T-helper 1 cell treated with Interleukin-12 subunit alpha and Interleukin-12 subunit beta and Interleukin-4 antibody, amounts not matched to agents 30 μg/mL and 1 μg/mL, for 36 hours (primary cell): ENCODE results near the gene UNC13B.

Experiments used
- H3K27ac Mint-ChIP-seq: one replicate; pipeline ENCODE4 v1.8.0; 2021; ENCODE audit warnings: mild to moderate bottlenecking, mixed read lengths
- H3K27me3 Mint-ChIP-seq: one replicate; pipeline ENCODE4 v1.8.0; 2021; ENCODE audit warnings: low read depth, mixed read lengths
- H3K36me3 Mint-ChIP-seq: one replicate; pipeline ENCODE4 v1.8.0; 2021; ENCODE audit warnings: low read depth, mixed read lengths
- H3K4me1 Mint-ChIP-seq: one replicate; pipeline ENCODE4 v1.8.0; 2021; ENCODE audit warnings: low read depth, mixed read lengths
- H3K4me3 Mint-ChIP-seq: one replicate; pipeline ENCODE4 v1.8.0; 2021; ENCODE audit warnings: mild to moderate bottlenecking, moderate library complexity, mixed read lengths
- H3K9me3 Mint-ChIP-seq: one replicate; pipeline ENCODE4 v1.8.0; 2021; ENCODE audit warnings: mixed read lengths

Gene UNC13B

DNA sequence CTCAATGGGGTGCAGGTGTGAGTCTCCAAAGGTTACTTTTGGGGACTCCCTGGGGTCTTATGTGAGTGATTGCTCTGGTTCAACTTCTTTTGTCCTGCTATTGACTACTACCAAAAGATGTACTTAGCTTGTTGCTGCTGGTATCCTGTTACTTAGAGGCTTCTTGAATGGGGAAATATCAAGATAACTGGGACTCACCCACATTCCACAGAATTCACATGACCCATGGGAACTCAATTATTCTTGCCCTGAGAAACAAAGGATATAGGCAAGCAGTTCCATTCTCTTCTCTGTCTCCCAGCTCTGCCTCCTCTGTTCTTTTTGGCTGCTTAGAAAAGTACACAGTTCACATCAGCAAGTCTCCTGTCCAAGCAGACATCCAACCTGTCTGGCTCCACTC is 105.9 kb downstream of the UNC13B start:
- no peaks in the 10 kb centered on the region for H3K36me3 Mint-ChIP-seq
- H3K9me3 Mint-ChIP-seq: no peaks in the 10 kb centered on the region
- H3K4me1 Mint-ChIP-seq: no peaks in the 10 kb centered on the region
- no peaks in the 10 kb centered on the region for H3K27me3 Mint-ChIP-seq
- no peak overlapping the region for H3K4me3 Mint-ChIP-seq
- H3K27ac Mint-ChIP-seq: no peak overlapping the region

DNA sequence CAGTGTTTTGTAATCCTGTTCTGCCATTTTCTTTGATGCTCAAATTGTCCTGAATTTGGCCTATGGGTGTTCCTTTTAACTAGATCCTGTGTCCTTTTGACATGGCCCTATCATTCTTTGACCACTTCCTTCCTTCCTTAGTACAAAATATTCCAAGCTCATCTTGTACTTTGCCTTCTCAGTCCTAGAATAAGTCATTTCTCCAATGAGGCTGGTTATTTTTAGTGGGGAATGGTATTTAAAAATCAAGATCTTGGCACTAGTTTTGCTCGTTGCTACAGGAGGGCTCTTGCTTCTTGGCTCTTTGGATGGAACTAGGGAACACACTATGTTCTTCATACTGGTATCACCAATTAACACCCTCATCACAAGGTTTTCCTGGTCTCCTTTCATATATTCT is 108.1 kb downstream of the UNC13B start:
- Mint-ChIP-seq H3K36me3 (no peaks in the 10 kb centered on the region), H3K27ac (no peak overlapping the region), H3K27me3 (no peaks in the 10 kb centered on the region), H3K4me1 (no peaks in the 10 kb centered on the region), H3K4me3 (no peak overlapping the region), H3K9me3 (no peaks in the 10 kb centered on the region)

DNA sequence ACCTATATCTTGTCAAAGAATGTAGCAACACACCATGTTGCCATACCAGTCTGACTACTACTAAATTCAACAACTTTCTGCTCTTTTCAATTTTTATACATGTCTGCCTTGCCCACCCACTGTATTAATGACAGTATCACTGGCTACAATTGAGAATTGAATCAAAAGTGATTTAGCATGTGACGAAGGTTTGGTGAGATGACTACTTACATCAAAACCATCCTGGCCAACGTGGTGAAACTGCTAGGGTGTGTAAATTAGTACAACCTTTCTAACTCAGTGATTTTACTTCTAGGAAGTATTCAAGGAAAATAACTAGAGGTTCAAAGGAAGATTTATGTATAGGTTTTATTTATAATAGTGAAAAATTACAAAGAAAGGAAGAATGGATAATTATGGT is 109.8 kb downstream of the UNC13B start:
- peaks cover 5% of the 10 kb centered on the region for H3K4me1 Mint-ChIP-seq
- H3K9me3 Mint-ChIP-seq: no peaks in the 10 kb centered on the region
- H3K4me3 Mint-ChIP-seq: no peak overlapping the region
- H3K27me3 Mint-ChIP-seq: no peaks in the 10 kb centered on the region
- H3K36me3 Mint-ChIP-seq: no peaks in the 10 kb centered on the region
- no peak overlapping the region for H3K27ac Mint-ChIP-seq

DNA sequence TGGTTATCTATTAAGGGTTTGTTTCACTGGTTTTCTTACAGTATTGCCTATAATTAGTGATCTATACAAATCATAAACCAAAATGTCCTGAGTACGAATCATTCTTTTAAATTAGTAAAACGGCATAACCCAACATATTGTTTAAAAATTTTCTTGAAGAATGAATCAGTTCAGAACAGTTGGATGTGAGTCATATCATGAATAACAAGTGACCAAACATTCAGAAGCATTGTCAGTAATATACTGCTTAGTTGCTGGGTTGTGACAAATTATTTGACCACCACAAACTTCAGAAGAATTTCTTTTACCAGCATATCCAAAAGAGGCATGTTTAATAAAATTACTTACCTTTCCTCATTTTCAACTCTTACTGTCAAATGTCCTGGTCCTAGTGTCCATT is 111.2 kb downstream of the UNC13B start:
- Mint-ChIP-seq H3K27ac (no peak overlapping the region), H3K9me3 (no peaks in the 10 kb centered on the region), H3K4me3 (no peak overlapping the region), H3K36me3 (no peaks in the 10 kb centered on the region), H3K4me1 (peaks cover 8% of the 10 kb centered on the region), H3K27me3 (no peaks in the 10 kb centered on the region)

DNA sequence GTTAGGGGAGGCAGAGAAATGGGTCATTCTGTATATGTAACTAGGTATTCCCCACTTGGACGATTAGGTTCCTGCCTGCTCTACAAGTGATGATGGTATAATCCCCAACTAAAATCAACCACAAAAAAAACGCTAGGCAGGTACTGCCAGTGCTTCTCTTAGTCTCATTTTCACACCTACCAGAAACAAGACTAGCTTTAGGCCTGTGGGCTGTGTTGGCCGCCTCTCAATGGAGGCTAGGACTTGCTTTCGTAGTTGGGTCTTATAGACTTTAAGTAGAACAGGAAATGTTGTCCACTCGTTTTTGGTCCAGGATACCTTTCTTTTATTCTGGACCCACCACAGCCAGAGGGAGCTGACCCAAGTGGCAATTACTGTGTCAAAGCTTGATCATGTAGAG is 111.8 kb downstream of the UNC13B start:
- Mint-ChIP-seq H3K27ac (no peak overlapping the region), H3K4me3 (no peak overlapping the region), H3K36me3 (no peaks in the 10 kb centered on the region), H3K9me3 (no peaks in the 10 kb centered on the region), H3K27me3 (no peaks in the 10 kb centered on the region), H3K4me1 (peaks cover 8% of the 10 kb centered on the region)

DNA sequence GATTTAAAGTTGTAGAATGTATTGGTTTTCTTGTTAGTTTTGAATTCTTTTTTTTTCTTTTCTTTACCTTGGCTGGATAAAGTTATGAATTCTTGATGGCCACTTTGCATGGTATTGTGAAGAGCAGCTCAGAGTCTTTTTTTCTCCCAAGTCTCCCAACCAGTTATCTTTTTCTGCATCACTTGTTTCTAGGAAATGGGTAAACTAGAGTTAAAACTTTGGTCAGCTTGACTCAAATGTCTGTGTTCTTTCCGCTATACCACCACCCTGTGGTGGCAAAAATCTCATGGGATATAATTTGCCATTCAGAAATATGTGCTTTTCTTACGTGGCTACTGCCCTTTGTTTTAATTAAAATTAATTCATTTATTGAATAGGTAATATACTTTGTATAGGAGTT is 113.2 kb downstream of the UNC13B start:
- no peak overlapping the region for H3K4me3 Mint-ChIP-seq
- H3K36me3 Mint-ChIP-seq: no peaks in the 10 kb centered on the region
- H3K27me3 Mint-ChIP-seq: no peaks in the 10 kb centered on the region
- H3K4me1 Mint-ChIP-seq: peaks cover 8% of the 10 kb centered on the region
- no peaks in the 10 kb centered on the region for H3K9me3 Mint-ChIP-seq
- H3K27ac Mint-ChIP-seq: no peak overlapping the region

DNA sequence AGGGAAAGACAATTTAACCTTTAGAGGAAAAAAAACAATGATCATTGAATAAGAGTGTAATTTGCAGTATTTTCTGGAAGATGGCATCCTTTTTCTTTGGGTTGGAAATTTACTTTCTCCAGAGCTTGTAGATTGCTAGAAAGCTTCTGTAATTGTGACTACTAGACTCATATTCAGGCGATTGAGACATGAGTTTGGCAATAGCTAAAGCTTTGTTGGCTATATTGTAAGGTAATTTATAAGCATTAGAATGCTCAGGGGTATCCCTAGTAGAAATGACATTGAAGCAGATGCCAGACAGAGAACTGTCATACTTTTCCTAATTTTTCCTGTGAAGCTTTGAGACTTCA is 115.3 kb downstream of the UNC13B start:
- Mint-ChIP-seq H3K36me3 (no peaks in the 10 kb centered on the region), H3K4me3 (no peak overlapping the region), H3K27me3 (peaks cover 3% of the 10 kb centered on the region), H3K4me1 (peaks cover 8% of the 10 kb centered on the region), H3K27ac (no peak overlapping the region), H3K9me3 (no peaks in the 10 kb centered on the region)

DNA sequence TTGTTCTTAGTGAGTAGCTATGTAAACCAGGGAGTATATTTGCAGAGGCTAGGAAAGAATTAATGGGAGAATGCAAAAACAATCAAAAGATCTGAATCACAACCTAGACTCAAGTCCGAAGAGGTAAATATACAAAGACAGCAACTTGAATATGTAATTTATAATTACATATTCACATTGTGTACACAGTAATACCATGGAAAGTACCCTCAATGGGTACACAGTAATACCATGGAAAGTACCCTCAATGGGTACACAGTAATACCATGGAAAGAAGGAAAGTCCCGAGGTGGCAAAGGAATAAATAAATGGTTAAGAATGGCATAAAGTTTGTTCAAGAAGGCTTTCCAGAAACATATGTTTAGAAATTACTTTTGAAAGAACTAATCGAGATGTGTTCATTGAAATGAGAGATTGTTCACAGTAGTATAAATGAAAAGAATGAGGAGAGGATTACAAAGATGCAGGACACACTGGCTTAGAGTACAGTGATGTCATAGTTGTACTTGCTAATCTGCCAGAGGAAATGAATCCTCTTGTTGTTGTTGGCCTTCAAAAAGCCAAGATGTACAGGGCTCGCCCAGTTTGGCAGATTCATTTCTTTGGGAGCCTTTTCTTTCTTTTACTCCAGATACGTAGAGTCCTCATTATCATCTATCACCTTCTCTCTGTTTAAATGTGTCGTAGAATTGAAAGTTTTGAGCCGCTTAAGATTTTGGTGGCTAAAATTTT is 116.0 kb downstream of the UNC13B start:
- no peaks in the 10 kb centered on the region for H3K36me3 Mint-ChIP-seq
- peaks cover 8% of the 10 kb centered on the region for H3K4me1 Mint-ChIP-seq
- H3K9me3 Mint-ChIP-seq: no peaks in the 10 kb centered on the region
- H3K27me3 Mint-ChIP-seq: peaks cover 5% of the 10 kb centered on the region
- no peak overlapping the region for H3K27ac Mint-ChIP-seq
- no peak overlapping the region for H3K4me3 Mint-ChIP-seq

DNA sequence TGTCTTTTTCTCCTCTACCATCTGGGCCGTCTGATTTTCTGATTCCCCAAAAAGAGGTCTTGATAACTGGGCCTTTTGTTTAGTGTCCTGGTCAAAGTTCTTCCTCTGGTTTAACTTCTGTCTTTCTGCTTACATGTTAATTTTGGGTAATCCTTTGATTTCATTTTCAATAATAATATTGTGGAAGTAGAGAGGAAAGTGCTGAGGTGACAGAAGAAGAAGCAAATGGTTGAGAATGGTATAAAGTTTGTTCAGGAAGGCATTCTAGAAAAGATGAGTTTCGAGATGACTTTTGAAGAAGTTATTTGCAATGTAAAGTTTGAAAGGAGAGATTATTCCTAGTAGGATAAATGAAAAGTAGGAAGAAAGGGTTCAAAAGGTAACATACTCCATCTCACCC is 118.1 kb downstream of the UNC13B start:
- Mint-ChIP-seq H3K36me3 (no peaks in the 10 kb centered on the region), H3K4me3 (no peak overlapping the region), H3K27me3 (peaks cover 6% of the 10 kb centered on the region), H3K27ac (no peak overlapping the region), H3K9me3 (no peaks in the 10 kb centered on the region), H3K4me1 (peaks cover 8% of the 10 kb centered on the region)

DNA sequence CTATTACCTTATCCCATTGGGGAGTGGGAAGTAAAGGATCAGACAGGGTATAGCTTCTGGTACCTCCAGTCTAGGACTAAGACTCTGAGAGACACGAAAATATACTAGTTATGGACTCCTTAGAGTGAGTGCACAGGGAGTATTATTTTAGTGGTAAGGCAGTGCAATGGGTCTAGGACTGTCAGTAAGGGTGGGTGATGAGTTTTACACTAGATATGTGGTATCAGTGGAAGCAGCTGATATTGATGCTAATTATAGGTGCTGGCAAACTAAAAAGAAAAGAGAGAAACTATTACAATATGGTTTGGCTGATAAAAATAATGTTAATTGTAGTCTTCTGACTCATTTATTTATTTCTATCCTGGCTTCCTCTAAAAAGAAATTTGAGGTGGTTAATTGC is 118.6 kb downstream of the UNC13B start:
- peaks cover 6% of the 10 kb centered on the region for H3K27me3 Mint-ChIP-seq
- no peaks in the 10 kb centered on the region for H3K9me3 Mint-ChIP-seq
- H3K4me3 Mint-ChIP-seq: no peak overlapping the region
- H3K4me1 Mint-ChIP-seq: peaks cover 8% of the 10 kb centered on the region
- no peak overlapping the region for H3K27ac Mint-ChIP-seq
- no peaks in the 10 kb centered on the region for H3K36me3 Mint-ChIP-seq

DNA sequence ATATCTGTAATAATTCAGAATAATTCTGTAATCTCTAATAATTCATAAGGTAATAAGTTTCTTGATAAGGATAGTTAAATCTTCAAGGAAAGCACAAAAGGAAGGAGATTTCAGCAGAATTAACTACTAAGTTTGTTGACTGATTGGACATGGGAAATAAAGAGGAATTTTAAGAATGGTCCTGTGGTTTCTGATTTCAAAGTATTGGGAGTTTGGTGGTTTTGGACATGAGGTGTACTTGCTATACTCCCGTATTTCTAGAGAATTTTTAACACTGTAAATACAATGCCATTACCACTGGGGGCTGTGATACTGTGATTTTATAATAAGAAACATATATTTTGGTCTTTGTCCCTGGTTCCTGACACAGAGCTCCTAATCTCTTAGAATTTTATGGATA is 123.9 kb downstream of the UNC13B start:
- H3K9me3 Mint-ChIP-seq: no peaks in the 10 kb centered on the region
- no peaks in the 10 kb centered on the region for H3K36me3 Mint-ChIP-seq
- no peak overlapping the region for H3K4me3 Mint-ChIP-seq
- H3K27me3 Mint-ChIP-seq: peaks cover 11% of the 10 kb centered on the region
- no peak overlapping the region for H3K27ac Mint-ChIP-seq
- H3K4me1 Mint-ChIP-seq: no peaks in the 10 kb centered on the region

DNA sequence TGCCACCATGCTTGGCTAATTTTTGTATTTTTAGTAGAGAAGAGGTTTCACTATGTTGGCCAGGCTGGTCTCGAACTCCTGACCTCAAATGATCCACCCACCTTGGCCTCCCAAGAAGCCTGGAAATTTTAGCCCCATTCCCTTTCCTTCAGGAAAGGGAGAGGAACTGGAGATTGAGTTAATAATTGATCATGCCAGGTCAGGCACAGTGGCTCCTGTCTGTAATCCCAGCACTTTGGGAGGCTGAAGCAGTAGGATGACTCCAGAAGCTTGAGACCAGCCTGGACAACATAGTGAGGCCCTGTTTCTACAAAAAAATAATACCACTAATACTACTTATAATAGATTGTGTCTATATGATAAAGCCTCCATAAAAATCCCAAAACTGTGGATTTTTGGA is 124.6 kb downstream of the UNC13B start:
- Mint-ChIP-seq H3K9me3 (no peaks in the 10 kb centered on the region), H3K27ac (no peak overlapping the region), H3K27me3 (peaks cover 11% of the 10 kb centered on the region), H3K4me3 (no peak overlapping the region), H3K36me3 (no peaks in the 10 kb centered on the region), H3K4me1 (no peaks in the 10 kb centered on the region)

DNA sequence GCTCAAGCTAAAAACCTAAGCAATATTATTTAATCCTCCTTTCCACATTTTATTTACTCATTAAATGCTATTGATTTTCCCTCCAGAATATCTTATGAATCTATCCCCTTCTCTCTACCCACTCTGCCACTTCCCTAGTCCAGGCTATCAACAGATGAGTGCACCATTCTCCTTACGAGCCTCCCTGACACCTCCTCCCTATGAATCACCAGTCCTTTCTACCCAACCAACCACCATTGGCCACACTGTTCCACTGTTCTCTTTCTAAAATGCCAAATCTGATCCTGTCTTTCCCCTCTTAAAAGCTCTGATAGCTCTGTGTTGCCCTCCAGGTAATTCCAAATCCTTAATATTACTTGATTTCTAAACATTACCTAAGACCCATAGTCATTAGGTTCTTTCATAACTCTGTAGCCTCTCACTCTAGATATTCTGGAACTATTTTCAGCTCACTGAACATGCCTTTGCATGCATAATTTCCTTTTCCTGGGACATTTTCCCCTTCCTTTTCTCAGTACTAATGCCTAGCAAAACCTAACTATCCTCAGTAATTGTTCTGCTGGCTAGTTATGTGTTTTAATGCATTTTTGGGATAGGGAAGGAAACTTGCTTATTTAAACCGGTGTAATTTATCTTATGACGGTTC is 126.3 kb downstream of the UNC13B start:
- no peak overlapping the region for H3K27ac Mint-ChIP-seq
- H3K36me3 Mint-ChIP-seq: no peaks in the 10 kb centered on the region
- no peak overlapping the region for H3K4me3 Mint-ChIP-seq
- no peaks in the 10 kb centered on the region for H3K4me1 Mint-ChIP-seq
- H3K9me3 Mint-ChIP-seq: no peaks in the 10 kb centered on the region
- peaks cover 5% of the 10 kb centered on the region for H3K27me3 Mint-ChIP-seq

DNA sequence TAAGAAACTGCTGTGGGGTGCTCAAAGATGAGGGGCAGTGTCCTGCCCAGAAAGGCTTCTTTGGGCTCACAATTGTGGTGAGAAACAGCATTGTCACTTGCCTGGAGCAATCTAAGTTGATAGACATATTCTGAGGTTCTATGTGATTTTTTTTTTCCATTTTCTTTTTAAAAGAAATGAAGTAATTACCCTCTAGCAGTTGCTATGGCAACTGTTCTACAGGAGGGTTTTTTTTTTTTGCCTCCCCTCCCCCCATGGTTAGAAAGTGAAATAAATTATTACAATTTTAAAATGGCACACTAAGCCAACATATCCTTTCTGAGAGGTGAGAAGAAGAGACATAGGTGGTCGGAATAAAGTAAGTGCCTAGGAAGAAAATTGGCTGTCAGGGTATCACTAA is 127.0 kb downstream of the UNC13B start:
- Mint-ChIP-seq H3K36me3 (no peaks in the 10 kb centered on the region), H3K4me3 (no peak overlapping the region)

DNA sequence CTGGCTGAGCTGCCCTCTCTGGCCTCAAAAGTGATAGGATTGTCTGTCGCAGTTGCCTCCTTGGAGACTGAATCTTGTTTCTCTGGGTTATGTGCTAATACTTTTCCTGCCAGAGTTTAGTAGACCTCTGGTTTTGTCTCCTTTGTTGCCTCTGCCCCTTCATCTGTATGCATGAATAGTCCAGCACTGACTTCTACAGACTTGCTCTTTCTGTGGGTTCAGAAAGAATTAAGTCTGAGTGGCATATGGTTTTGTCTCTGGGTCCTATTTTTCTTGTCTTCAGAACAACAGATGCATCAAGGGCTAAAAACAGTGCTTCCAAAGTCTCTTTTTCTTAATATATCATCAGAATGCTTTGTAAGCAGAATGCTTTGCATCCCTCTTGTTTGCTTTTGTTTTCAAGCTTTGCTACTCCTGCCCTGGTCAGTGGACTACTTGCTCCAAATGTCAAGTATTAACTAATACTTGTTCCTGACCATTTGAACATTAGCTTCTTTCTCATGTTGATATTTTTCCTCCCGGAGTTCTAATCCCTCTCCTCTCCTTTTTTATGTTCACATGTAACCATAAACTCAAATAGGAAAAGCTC is 131.7 kb downstream of the UNC13B start:
- Mint-ChIP-seq H3K27me3 (no peaks in the 10 kb centered on the region), H3K9me3 (no peaks in the 10 kb centered on the region), H3K36me3 (no peaks in the 10 kb centered on the region), H3K4me1 (no peaks in the 10 kb centered on the region), H3K4me3 (no peak overlapping the region), H3K27ac (no peak overlapping the region)

More for the DNA sequence above, 127.0 kb downstream of the UNC13B start:
- no peak overlapping the region for H3K27ac Mint-ChIP-seq
- H3K9me3 Mint-ChIP-seq: no peaks in the 10 kb centered on the region
- no peaks in the 10 kb centered on the region for H3K4me1 Mint-ChIP-seq
- H3K27me3 Mint-ChIP-seq: peaks cover 5% of the 10 kb centered on the region
